HEK293 (cell line): Measurements from ENCODE around the gene SFXN3.

Experiments used
- BCL11A ChIP-seq: fragments of 450-650 bp; formaldehyde crosslinking; IDR thresholded peaks from 2 replicates; pipeline ENCODE4 v1.5.1; 2016; ENCODE audit warnings: low read depth, missing biosample characterization, missing genetic modification characterization
- INSM2 ChIP-seq: fragments of 450-650 bp; formaldehyde crosslinking; IDR thresholded peaks from 2 replicates; pipeline ENCODE4 v1.5.1; 2016; ENCODE audit warnings: missing biosample characterization, missing genetic modification characterization
- MZF1 ChIP-seq: fragments of 450-650 bp; formaldehyde crosslinking; IDR thresholded peaks from 2 replicates; pipeline ENCODE4 v1.5.1; 2017; ENCODE audit warnings: missing biosample characterization, missing genetic modification characterization, borderline replicate concordance
- OSR2 ChIP-seq: fragments of 450-650 bp; formaldehyde crosslinking; IDR thresholded peaks from 2 replicates; pipeline ENCODE4 v1.5.1; 2016; ENCODE audit warnings: missing biosample characterization, missing genetic modification characterization
- YY2 ChIP-seq: fragments of 450-650 bp; formaldehyde crosslinking; IDR thresholded peaks from 2 replicates; pipeline ENCODE4 v1.5.1; 2016; ENCODE audit warnings: missing biosample characterization, missing genetic modification characterization
- ZBTB10 ChIP-seq: fragments of 450-650 bp; formaldehyde crosslinking; IDR thresholded peaks from 2 replicates; pipeline ENCODE4 v1.5.1; 2016; ENCODE audit warnings: missing biosample characterization, missing genetic modification characterization
- ZBTB11 ChIP-seq: fragments of 450-650 bp; formaldehyde crosslinking; conservative IDR thresholded peaks from 2 replicates; pipeline ENCODE4 v1.5.1; 2016; ENCODE audit warnings: low read depth, missing biosample characterization, missing genetic modification characterization
- ZBTB6 ChIP-seq: fragments of 450-650 bp; formaldehyde crosslinking; IDR thresholded peaks from 2 replicates; pipeline ENCODE4 v1.5.1; 2017; ENCODE audit warnings: missing biosample characterization, missing genetic modification characterization
- ZFP37 ChIP-seq: fragments of 450-650 bp; formaldehyde crosslinking; IDR thresholded peaks from 2 replicates; pipeline ENCODE4 v1.5.1; 2016; ENCODE audit warnings: missing biosample characterization, missing genetic modification characterization
- ZNF121 ChIP-seq: fragments of 450-650 bp; formaldehyde crosslinking; IDR thresholded peaks from 2 replicates; pipeline ENCODE4 v1.5.1; 2016; ENCODE audit warnings: missing biosample characterization, missing genetic modification characterization
- ZNF157 ChIP-seq: fragments of 450-650 bp; formaldehyde crosslinking; IDR thresholded peaks from 2 replicates; pipeline ENCODE4 v1.5.1; 2016; ENCODE audit warnings: missing biosample characterization, missing genetic modification characterization
- ZNF18 ChIP-seq: fragments of 450-650 bp; formaldehyde crosslinking; IDR thresholded peaks from 2 replicates; pipeline ENCODE4 v1.5.1; 2016; ENCODE audit warnings: missing biosample characterization, missing genetic modification characterization
- ZNF211 ChIP-seq: fragments of 450-650 bp; formaldehyde crosslinking; IDR thresholded peaks from 2 replicates; pipeline ENCODE4 v1.5.1; 2016; ENCODE audit warnings: low read depth, missing biosample characterization, missing genetic modification characterization
- ZNF223 ChIP-seq: fragments of 450-650 bp; formaldehyde crosslinking; IDR thresholded peaks from 2 replicates; pipeline ENCODE4 v1.5.1; 2016; ENCODE audit warnings: missing biosample characterization, missing genetic modification characterization
- ZNF23 ChIP-seq: fragments of 450-650 bp; formaldehyde crosslinking; IDR thresholded peaks from 2 replicates; pipeline ENCODE4 v1.5.1; 2016; ENCODE audit warnings: missing biosample characterization, missing genetic modification characterization, borderline replicate concordance
- ZNF248 ChIP-seq: fragments of 450-650 bp; formaldehyde crosslinking; IDR thresholded peaks from 2 replicates; pipeline ENCODE4 v1.5.1; 2017; ENCODE audit warnings: missing biosample characterization, missing genetic modification characterization
- ZNF274 ChIP-seq, 2 experiments: fragments of 200-500 bp in 1 of 2; fragments of 450-650 bp in 1 of 2; sonication (Bioruptor generic) in 1 of 2; formaldehyde crosslinking in 1 of 2; IDR thresholded peaks; 2 replicates each; pipeline versions ENCODE4 v1.5.1 to v1.6.1; 2014 to 2016; ENCODE audit warnings: borderline replicate concordance in 1 of 2, inconsistent platforms in 1 of 2, low read length in 1 of 2, missing biosample characterization in 1 of 2, missing genetic modification characterization in 1 of 2
- ZNF335 ChIP-seq: fragments of 450-650 bp; formaldehyde crosslinking; conservative IDR thresholded peaks from 2 replicates; pipeline ENCODE4 v1.5.1; 2016; ENCODE audit warnings: missing biosample characterization, missing genetic modification characterization
- ZNF341 ChIP-seq: fragments of 450-650 bp; formaldehyde crosslinking; IDR thresholded peaks from 2 replicates; pipeline ENCODE4; 2016; ENCODE audit warnings: low read depth, missing biosample characterization, missing genetic modification characterization
- ZNF350 ChIP-seq: fragments of 450-650 bp; formaldehyde crosslinking; IDR thresholded peaks from 2 replicates; pipeline ENCODE4 v1.5.0; 2017; ENCODE audit warnings: missing biosample characterization, mild to moderate bottlenecking, missing genetic modification characterization
- ZNF391 ChIP-seq: fragments of 450-650 bp; formaldehyde crosslinking; IDR thresholded peaks from 2 replicates; pipeline ENCODE4 v1.5.1; 2016; ENCODE audit warnings: low read depth, missing biosample characterization, missing genetic modification characterization, borderline replicate concordance
- ZNF529 ChIP-seq: fragments of 450-650 bp; formaldehyde crosslinking; IDR thresholded peaks from 2 replicates; pipeline ENCODE4 v1.5.1; 2017; ENCODE audit warnings: missing genetic modification characterization, missing biosample characterization; ENCODE audit not compliant: insufficient replicate concordance
- ZNF548 ChIP-seq: fragments of 450-650 bp; formaldehyde crosslinking; IDR thresholded peaks from 2 replicates; pipeline ENCODE4 v1.5.1; 2016; ENCODE audit warnings: missing biosample characterization, missing genetic modification characterization
- ZNF558 ChIP-seq: fragments of 450-650 bp; formaldehyde crosslinking; IDR thresholded peaks from 2 replicates; pipeline ENCODE4 v1.5.1; 2016; ENCODE audit warnings: missing biosample characterization, missing genetic modification characterization
- ZNF571 ChIP-seq: fragments of 450-650 bp; formaldehyde crosslinking; IDR thresholded peaks from 2 replicates; pipeline ENCODE4 v1.5.0; 2017; ENCODE audit warnings: missing biosample characterization, missing genetic modification characterization
- ZNF596 ChIP-seq: fragments of 450-650 bp; IDR thresholded peaks from 2 replicates; pipeline ENCODE4 v1.5.0; 2018; ENCODE audit warnings: missing biosample characterization, mild to moderate bottlenecking, missing genetic modification characterization, moderate library complexity
- ZNF768 ChIP-seq: fragments of 450-650 bp; formaldehyde crosslinking; IDR thresholded peaks from 2 replicates; pipeline ENCODE4 v1.5.1; 2018; ENCODE audit warnings: missing biosample characterization, mild to moderate bottlenecking, missing genetic modification characterization
- ZNF785 ChIP-seq: fragments of 450-650 bp; formaldehyde crosslinking; IDR thresholded peaks from 2 replicates; pipeline ENCODE4 v1.5.1; 2016; ENCODE audit warnings: missing biosample characterization, missing genetic modification characterization
- ZNF837 ChIP-seq: fragments of 450-650 bp; formaldehyde crosslinking; IDR thresholded peaks from 2 replicates; pipeline ENCODE4 v1.5.1; 2016; ENCODE audit warnings: missing biosample characterization, missing genetic modification characterization
- ZSCAN30 ChIP-seq: fragments of 450-650 bp; IDR thresholded peaks from 2 replicates; pipeline ENCODE4 v1.5.1; 2018; ENCODE audit warnings: missing biosample characterization, mild to moderate bottlenecking, missing genetic modification characterization, moderate library complexity

SFXN3 gene

GRCh38 chr10:100996678-100997359 is 34.2 kb upstream of the SFXN3 start (continued):
- TF ChIP-seq ZNF558 (tag by site-specific recombination): no peak
- TF ChIP-seq ZNF248 (tag by site-specific recombination): no peak
- TF ChIP-seq ZNF157 (tag by site-specific recombination): no peak
- peak; percentile 19; the same call in 1 of the 2 replicates for TF ChIP-seq ZNF223 (tag by site-specific recombination)
- TF ChIP-seq YY2 (tag by site-specific recombination): no peak
- TF ChIP-seq ZNF548 (tag by site-specific recombination): no peak
- TF ChIP-seq ZNF391 (tag by site-specific recombination): no peak
- TF ChIP-seq ZNF121 (tag by site-specific recombination): no peak
- TF ChIP-seq ZBTB6 (tag by site-specific recombination): peak; percentile 99
- TF ChIP-seq ZNF768 (tag by site-specific recombination): no peak
- no peak for TF ChIP-seq BCL11A (tag by site-specific recombination)
- peak; percentile 12; the same call in 1 of the 2 replicates for TF ChIP-seq ZNF335 (tag by site-specific recombination)
- TF ChIP-seq OSR2 (tag by site-specific recombination): no peak; the same call in 1 of the 2 replicates
- TF ChIP-seq ZNF23 (tag by site-specific recombination): no peak
- no peak for TF ChIP-seq ZSCAN30 (tag by site-specific recombination)
- no peak for TF ChIP-seq INSM2
- no peak for TF ChIP-seq ZNF785 (tag by site-specific recombination)
- TF ChIP-seq MZF1 (tag by site-specific recombination): no peak
- no peak for TF ChIP-seq ZNF837 (tag by site-specific recombination)
- no peak for TF ChIP-seq ZNF18 (tag by site-specific recombination)
- TF ChIP-seq ZNF211 (tag by site-specific recombination): no peak
- TF ChIP-seq ZNF571: no peak
- no peak for TF ChIP-seq ZNF529
- TF ChIP-seq ZBTB10 (tag by site-specific recombination): peak; percentile 56; the same call in 1 of the 2 replicates
- TF ChIP-seq ZNF596 (tag by site-specific recombination): no peak
- TF ChIP-seq ZNF341 (tag by site-specific recombination): no peak
- no peak for TF ChIP-seq ZBTB11 (tag by site-specific recombination)
- TF ChIP-seq ZNF350 (tag by site-specific recombination): no peak
- TF ChIP-seq ZNF274 (IDR thresholded peaks at IDR 0.05; ENCODE audit: low read length): no peak
- no peak for TF ChIP-seq ZNF274 (tag by site-specific recombination; IDR thresholded peaks at IDR 0.05; ENCODE audit: borderline replicate concordance)
- TF ChIP-seq ZFP37 (tag by site-specific recombination): 0 out of 2 replicates have a peak, but pooled peaks have one; percentile 0
